ENCODE measurements around the gene FBXW4.

DNA sequence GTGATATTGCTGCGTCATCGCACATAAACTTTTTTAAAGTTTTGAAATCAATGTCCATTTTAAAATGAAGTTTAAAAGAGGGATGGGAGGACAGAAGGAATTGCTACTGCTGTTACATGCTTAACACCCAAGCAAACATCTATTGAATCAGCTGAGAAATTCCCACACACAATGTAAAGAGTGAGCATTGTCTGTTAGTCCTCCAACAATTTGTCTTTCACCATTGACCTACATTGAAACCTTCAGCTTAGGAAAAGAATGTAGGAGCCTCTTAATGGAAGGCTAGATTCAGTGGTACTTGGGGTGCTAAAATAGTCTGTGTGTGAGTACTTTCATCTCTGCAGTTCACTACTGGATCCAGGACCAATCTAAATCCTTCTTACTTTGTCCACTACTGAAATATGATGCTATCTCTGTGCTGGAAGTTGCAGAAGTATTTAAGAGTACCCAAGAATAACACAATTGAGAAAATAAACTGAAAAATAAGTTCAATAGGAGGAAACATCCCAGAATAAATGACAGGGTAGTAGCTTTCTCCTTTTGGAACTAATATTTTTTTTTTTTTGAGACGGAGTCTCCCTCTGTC is 23.8 kb upstream of the FBXW4 start:
- no peak for TF ChIP-seq ESRRA (IDR thresholded peaks at IDR 0.05; ENCODE audit: borderline replicate concordance, low read length)
- TF ChIP-seq, protein P1, sequence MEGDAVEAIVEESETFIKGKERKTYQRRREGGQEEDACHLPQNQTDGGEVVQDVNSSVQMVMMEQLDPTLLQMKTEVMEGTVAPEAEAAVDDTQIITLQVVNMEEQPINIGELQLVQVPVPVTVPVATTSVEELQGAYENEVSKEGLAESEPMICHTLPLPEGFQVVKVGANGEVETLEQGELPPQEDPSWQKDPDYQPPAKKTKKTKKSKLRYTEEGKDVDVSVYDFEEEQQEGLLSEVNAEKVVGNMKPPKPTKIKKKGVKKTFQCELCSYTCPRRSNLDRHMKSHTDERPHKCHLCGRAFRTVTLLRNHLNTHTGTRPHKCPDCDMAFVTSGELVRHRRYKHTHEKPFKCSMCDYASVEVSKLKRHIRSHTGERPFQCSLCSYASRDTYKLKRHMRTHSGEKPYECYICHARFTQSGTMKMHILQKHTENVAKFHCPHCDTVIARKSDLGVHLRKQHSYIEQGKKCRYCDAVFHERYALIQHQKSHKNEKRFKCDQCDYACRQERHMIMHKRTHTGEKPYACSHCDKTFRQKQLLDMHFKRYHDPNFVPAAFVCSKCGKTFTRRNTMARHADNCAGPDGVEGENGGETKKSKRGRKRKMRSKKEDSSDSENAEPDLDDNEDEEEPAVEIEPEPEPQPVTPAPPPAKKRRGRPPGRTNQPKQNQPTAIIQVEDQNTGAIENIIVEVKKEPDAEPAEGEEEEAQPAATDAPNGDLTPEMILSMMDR (IDR thresholded peaks at IDR 0.05), result no peak
- TF ChIP-seq POLR2A (IDR thresholded peaks at IDR 0.05; ENCODE audit: low read length), result no peak
